SKM-1 (cell line): ENCODE measurements around the gene CALM1.
"Not testable (repeated sequence)": the region's sequence is repeated elsewhere in the genome, so short reads cannot be mapped to it uniquely, and the experiment has no call there.

Source experiments
- DNase-seq: peaks from one replicate; lab custom pipeline; 2025; ENCODE audit not compliant: unreplicated experiment; lab: John Stamatoyannopoulos, UW

CALM1 gene

DNA sequence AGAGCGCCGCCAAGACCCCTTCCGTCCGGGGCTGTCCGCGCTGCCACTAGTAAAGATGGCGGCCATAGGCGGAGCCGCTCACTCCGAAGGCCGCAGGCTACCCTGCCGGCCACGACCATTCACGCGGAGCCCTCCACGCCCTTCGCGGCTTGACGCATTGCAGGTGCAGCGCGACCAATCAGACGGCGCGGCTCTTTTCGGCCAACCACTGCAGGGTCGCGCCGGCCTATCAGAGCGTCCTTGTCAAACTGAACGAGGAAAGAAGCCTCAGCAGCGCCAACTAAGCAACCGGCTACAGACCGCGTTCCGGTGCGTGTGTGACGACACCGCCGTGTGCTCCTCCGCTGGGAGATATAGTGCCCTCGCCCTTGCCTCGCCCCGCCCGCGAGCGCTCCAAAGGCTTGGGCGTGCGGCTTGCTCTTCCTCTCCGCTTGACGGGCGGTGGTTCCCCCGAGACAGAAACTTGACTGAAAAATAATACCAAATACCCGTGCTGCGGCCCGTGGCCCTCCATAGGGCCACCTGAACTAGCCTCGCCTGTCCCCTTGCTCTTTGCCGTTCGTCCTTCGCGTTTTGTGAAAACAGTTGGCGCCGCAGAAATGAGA, 13.6 kb upstream of the CALM1 start:
- peak; percentile 80 for DNase-seq

DNA sequence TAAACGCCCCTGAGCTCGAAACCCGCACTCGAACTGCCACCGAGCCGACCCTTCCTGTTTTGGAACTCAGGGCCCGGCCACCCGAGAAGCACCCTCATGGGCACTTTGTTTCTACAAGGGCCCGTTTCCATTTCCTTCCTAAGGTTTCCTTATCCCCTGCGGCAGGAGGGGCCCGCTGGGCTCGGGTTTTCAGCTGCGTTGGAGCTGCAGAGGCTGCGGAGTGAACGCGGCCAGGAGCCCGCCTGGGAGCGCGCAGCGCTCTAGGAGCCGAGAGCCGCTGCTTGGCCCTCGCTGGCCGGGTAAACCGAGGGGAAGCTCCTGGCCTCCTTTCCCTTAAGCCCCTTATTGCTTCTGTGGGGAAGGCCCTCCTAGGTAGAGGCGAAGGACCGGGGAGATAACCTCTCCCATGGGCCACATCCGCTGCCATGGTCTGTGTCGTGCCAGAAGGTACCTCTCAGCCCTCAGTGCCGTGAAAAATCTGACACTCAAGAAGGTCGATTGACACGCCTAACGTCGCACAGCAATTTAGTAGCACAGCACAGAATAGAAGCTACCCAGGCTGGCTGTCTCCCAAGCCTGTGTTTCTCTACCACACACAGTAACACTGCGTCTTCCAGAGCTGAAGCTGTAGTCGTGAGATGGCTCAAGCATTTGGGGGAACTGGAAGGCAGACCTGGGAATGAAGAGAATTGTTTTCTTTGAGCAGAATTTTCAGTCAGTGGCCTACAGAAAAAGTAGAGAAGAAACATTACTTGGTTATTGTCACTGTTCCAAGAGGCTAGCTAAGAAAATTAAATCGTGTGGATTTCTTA, 12.9 kb upstream of the CALM1 start:
- DNase-seq = no peak

DNA sequence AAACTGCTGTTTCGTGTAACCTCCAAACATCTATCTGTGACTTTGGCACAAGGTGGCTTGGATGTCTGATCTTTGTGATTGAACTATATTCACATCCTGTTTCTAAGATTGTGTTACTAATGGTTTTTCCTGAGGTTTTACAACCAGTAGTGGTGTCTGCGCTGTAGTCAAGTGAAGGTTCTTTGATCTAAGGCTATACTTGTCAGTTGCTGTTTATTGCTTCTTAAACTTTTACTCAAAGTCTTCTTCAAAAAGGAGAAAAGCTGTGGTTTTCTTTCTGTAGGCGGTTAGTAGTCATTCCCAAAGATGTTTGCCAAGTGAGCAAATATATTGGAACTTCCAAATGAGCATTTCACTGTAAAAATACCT, 12.3 kb upstream of the CALM1 start:
- DNase-seq = no peak

DNA sequence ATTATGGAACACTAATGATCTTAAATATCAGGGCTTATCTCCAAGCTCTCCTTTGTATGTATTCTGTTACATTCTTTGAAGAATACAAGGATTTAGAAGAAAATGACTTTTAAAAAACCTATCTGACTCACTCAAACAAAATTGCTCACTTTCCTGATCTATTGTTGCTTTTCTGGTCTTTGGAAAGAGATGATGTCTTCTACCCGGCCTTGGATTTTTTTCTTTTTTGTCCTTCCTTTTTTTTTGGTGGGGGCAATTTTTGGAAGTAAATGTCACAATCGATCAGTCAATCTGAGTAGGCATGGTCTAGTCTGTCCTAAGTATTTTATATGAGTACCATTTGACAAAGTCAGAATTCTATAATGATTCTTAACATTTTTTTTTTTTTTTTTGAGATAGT, 10.5 kb upstream of the CALM1 start:
- no peak for DNase-seq

DNA sequence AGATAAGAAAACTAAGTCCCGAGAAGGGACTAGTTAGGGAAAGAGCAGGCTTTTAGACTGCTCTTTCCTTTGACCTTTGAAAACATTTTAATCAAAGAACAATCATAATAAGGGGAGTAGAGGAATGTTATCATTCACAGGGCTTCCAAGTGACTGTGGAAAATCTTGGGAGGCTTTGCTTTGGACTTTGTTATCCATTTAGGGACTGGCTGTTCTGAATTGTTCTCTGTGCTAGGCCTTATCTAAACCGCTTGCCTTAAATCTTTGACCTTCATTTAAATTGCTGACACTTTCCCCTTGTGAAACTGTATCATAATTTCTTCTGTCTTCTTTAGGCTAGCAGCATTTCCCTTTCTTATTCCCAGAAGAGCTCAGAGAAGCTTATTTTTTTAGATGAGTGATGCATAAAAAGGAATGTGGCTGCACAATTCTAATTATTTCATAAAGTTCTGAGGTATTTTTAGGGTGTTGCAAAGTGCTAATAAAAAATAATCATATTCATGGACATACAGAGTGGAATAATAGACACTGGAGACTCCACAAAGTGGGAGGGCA, 9.5 kb upstream of the CALM1 start:
- DNase-seq = no peak

DNA sequence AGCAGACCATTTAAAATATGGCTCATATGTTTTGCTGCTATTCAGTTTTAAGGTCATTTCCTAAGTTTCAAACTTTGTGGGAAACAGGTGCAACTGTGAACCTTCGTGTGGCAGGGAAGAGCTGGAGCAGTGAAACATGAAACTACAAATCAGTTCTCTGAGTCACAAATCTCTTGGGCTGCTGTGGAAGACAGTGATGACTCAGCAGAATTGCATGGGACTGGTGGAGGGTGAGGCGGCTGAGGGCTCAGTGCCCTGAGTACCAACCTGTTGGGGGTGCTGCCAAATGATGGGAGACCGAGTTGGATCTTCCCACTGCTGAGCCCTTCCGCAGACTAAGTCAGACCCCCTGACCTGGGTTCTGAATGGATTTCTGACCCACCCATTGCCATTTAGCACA, 8.4 kb upstream of the CALM1 start:
- no peak for DNase-seq

DNA sequence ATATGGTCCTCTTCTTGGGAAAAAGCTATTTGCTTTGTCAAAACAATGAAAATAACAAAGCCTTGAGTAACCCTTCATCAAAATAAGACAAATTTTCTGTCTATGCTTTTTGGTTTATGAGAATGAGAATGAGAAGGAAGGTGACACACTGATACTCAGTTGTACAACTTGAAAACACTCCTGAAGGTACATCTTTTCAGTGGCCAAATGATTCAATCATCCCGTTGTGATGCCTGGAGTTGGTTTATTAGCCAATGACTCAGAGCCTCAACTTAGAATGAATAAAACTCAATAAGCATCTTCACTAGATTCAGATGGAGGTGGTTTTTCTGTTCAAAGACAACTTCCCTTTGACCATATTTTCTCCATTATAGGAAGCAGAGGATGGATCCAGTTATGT, 7.8 kb upstream of the CALM1 start:
- DNase-seq = no peak

DNA sequence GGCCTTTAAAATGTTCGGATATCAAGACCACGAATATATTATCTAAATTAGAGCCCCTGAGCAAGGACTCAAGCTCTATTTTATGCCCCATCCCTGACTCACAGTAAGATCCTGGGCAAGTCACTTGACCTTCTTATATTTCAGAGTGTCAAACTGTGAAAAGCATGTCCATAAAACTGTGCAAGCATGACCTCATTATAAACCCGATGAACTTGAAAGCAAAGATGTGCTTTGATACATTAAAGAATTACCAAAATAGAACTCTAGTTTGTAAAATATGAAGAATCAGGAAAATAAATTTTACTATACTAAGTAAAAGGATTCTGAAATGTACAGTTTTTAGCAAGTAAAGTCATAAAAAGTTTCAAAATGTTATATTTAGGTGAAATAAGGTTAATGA, 2.9 kb upstream of the CALM1 start:
- no peak for DNase-seq

DNA sequence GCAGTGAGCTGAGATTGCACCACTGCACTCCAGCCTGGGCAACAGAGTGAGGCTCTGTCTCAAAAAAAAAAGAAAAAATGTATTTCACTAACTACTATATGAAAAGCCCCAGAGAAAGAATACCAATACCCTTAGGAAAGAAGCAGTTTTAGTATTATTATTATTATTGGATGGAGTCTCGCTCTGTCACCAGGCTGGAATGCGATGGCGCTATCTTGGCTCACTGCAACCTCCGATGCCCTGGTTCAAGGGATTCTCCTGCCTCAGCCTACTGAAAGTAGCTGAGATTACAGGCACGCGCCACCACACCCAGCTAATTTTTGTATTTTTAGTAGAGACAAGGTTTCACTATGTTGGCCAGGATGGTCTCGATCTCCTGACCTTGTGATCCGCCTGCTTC, 2.0 kb upstream of the CALM1 start:
- not testable (repeated sequence) for DNase-seq

DNA sequence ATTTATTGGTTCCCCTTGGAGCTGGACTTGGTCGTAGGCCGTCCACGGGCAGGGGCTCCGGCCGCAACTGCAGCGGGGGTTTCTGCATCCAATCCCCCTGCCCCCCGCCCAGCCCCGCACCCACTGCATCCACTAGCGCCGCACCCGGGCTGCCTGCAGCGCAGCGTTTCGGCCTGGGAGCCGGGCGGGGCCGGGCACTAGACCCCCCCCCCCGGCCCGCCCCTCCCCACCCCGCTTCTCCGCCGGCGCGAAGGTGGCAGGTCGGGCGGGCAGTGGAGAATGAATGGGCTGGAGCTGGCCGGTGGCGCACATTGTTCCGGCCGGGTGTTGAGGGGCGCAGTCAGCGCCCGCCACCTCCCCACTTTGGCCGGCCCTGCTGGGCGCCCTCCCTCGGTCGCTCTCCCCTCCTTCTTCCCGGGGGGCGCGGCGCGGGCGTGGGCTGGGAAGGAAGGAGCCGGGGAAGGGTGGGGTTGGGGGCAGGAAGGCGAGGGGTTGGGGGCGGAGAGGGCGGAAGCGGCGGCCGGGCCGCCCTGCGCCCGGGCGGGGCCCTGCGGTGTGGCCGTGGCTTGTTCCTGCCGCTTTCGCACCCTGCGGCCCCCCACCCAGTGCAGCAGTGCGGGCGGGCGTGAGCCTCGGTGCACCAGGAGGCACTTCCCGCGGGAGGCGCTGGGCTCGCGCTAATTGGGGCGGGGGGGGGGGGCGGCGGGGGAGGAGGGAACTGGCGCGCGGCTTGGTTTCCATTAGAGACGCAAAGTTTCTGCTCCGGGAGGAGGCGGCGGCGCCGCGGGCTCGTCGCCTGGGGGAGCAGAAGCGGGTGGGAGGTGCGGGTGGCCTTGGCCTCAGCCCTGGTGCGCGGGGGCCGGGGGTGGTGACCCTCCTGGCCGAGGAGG, 841 bp downstream of the CALM1 start:
- no peak for DNase-seq

DNA sequence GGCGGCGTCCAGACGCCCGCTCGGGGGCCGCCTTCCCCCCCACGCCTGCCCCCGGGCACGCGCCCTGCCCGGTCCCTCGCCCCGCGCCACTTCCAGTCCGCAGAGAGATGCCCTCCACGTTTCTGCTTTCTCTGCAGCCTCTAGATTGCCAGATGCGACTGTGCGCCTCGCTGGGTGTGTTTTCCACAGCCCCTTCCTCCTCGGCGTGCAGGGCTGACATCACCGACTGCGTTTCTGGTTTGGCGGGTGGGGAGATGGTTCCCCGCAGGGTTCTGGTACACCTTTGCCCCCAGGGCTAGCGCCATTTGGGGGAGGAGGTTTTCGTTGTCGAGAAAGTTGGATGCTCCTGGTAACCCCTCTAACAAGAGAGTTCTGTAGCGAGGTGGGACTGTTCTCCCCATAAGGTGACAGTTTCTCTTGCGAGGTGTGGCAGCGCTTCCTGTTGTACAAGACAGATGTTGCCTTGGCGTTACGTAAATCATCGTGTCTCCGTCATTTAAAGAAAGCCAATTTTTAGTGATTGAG, 1.5 kb downstream of the CALM1 start:
- no peak for DNase-seq

DNA sequence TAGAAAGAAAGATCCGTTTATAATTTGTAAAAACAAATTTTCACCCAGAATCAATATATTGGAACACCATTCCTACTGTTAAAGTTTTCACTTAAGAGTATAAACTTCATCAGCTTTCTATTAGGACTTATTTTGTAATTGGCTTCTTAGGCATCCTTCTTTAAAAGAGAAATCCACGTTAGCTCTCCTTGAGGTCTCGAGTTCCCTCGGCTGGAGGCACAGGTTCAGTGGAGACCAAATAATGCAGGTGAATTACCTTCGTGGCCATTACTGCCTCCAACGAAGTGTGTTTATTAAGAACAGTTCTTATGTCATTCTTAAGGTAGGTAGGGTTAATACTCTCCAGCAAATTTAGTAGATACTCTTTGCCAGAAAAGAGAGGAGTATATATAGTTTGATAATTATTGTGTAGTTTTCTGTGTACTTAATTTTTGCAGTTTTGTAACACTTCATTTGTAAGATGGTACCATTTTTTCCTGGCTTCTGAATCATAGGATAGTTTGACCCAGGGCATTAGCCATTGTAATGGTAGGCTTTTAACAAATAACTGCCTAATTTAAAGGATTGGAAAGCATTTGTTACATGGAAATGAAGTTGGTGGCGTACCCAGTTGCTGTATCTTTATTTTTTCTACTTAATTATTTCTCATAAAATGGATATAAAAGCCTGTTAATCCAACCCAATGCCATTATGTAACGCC, 2.2 kb downstream of the CALM1 start:
- DNase-seq = no peak

DNA sequence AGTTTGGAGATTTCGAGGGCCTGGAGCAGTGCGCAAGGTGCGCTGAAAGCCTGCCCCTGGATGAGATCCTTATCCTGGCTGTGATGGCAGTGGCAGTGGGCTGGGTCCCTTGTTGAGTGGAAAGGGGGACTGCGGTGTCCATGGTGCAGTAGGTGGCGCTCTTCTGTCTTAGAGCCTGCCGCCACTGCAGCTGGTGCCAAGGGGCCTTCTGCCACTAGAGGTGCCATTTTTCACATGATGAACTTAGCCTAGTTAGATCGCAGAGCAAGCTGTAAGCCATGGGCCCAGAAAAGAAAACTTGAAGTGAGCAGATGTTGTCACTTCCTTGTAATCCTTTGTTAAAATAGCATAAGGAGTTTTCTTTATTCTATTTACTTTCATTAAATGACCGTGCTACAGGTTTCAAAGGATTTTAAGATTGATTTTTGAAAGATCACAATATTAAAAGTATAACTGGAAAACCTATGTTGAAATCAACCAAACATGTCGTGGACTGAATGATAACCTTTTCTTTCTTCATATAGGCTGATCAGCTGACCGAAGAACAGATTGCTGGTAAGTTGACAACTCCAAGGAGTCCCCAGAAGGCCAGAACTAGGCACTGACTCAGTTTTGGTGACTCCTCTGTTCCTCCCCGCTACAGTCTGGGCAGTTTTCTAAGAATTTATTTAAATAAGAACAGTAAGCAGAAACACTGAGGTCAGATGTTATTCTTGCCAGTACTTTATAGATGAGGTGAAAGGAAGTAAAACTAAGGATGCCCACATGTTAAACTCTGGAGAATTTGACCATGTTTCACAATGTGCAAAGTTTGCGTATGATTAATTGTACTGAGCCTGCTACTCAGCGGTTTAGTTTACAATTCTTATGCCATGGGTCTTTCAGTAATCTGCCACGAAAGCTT, 3.0 kb downstream of the CALM1 start:
- DNase-seq = peak; percentile 62

DNA sequence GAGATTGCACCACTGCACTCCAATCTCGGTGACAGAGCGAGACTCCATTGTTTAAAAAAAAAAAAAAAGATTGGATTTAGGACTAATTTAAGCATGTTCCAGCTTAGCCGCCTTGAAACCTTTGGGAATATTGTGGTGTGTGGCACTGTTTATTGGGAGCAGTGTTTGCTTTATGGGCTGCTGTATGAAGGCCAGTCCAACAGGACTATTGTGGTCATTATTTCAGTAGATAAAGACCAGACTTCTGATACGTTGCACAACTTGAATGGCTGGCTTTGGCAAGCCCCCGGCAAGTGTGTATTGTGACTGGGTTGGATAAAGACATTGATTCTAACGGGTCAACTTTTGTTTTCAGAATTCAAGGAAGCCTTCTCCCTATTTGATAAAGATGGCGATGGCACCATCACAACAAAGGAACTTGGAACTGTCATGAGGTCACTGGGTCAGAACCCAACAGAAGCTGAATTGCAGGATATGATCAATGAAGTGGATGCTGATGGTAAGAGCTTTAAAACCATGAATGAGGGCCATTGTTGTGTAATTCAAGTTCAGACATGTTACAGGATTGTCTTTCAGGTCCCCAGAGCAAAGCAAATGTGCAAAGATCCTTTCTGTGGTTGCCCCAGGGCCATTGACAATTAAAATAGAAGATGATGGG, 4.2 kb downstream of the CALM1 start:
- DNase-seq = no peak

DNA sequence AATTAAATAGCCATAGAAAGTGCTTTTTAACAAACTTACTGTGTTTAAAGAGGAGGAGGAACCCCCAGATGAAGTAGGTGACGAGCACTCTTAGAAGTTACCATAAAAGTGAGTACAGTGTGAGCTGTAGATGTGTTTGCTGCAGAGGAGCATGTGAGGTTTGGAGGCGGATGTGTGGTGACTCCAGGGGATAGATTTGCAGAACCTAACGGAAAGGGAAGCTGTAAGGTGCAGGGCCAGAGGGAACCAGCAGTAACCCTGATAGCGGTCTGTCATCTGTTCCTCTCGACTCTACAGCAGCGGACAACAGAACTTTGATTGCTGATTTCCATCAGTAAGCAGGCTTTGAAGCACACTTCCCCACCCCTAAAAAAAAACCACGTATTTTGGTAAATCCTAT, 5.2 kb downstream of the CALM1 start:
- no peak for DNase-seq

DNA sequence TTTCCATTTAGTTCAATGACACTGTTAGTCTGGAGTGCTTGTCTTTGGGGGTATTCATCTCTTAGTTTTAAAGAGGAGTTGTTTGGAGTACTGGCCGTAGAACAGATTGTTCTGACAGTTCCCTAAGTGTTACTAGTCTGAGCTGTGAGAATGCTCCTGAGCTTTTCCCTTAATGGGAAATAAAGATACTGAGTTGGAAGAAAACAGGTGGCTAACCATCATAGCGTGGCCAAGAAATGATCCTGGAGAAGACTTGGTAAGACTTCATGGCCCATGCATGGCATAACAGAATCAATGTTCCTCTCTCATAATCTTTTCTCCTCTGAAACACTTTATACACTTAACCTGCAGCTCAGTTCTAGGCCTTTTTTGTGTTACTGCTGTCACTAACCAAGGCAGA, 6.2 kb downstream of the CALM1 start:
- no peak for DNase-seq

DNA sequence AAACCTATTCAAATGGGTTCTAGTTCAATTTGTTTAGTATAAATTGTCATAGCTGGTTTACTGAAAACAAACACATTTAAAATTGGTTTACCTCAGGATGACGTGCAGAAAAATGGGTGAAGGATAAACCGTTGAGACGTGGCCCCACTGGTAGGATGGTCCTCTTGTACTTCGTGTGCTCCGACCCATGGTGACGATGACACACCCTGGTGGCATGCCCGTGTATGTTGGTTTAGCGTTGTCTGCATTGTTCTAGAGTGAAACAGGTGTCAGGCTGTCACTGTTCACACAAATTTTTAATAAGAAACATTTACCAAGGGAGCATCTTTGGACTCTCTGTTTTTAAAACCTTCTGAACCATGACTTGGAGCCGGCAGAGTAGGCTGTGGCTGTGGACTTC, 8.3 kb downstream of the CALM1 start:
- DNase-seq = no peak

DNA sequence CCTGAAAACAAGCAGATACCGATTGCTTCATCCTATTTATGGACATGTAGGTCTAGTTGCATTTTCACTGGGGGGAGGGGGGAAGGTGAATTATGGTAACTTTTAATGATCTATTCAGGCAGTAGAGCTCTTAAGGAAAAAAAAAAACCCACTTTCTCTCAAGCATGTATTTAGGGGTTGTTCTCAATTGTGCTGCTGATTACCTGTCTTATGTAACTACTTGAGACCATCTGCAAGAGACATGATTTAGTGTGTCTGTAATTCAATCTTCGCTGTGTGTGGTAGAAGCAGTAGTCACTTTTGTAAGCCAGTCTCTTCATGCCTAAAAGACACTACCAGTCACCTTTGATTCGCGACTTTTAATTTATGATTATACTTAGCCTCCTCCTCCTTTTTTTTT, 8.9 kb downstream of the CALM1 start:
- DNase-seq = no peak

DNA sequence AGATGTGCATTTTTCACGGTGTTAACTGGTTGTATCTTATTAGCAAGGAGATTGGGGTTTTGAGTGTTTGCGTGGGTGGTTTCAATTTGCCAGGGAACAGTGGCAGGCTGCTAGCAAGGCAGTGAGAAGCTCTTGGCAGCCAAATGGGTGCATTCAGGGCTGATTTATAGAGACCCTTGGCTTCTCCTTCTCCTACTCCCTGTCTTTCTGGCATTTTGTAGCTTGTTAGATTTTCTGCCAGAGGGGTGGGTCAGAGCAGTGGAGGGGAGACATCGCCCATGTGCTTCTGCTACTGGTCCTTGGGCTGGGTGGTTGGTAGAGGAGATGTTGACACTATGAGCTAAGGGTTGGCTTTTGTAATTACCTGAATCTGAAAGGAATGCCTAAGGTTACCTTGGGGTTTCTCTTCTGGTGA, 9.6 kb downstream of the CALM1 start:
- no peak for DNase-seq
